Measurements from ENCODE around the gene PRIM2. TPM values are rescaled to one million over a fixed set of nuclear protein-coding genes. Genes with fewer than 3 reads are reported as not detected.
"Not testable (repeated sequence)": the region's sequence is repeated elsewhere in the genome, so short reads cannot be mapped to it uniquely, and the experiment has no call there.

PRIM2 gene
- total and polyA plus RNA-seq, 9 of the 15 experiments (the other 6 are each of a cell fraction or from before 2014, with no cell fraction given), result 19.8 to 57.5 (median 33.4) TPM

- DNase-seq (ENCODE audit: extremely low read depth in 1 of 4, low spot score in 3 of 4); H3K9ac ChIP-seq (ENCODE audit: insufficient read depth in 1 of 2, low read depth in 2 of 2, low read length in 2 of 2); CTCF ChIA-PET (ENCODE audit: low intra/inter-chr PET ratio); H3K9me1 ChIP-seq (ENCODE audit: control insufficient read depth, insufficient read depth, low read length); H4K20me1 ChIP-seq (replicated peaks; ENCODE audit: control insufficient read depth, insufficient read depth, low read length); BruUV-seq (replicated peaks); H3K4me3 ChIP-seq; POLR2A ChIA-PET; FAIRE-seq; H3K4me1 ChIP-seq (replicated peaks in 1 of 2; ENCODE audit: control insufficient read depth in 2 of 2, insufficient read depth in 2 of 2, low read length in 2 of 2); H3K9me3 ChIP-seq (replicated peaks; ENCODE audit: control insufficient read depth, insufficient read depth, low read depth, low read length); H3K4me2 ChIP-seq (ENCODE audit: insufficient read depth, low read length); H3K27ac ChIP-seq (ENCODE audit: extremely low read depth, low read depth, low read length); ATAC-seq; H2AFZ ChIP-seq (ENCODE audit: low read depth, low read length); H3K27me3 ChIP-seq (ENCODE audit: control insufficient read depth in 2 of 2, insufficient read depth in 2 of 2, low read length in 2 of 2); H3K79me2 ChIP-seq (ENCODE audit: control insufficient read depth, insufficient read depth, low read length); intact Hi-C loops (cut with micrococcal nuclease); in situ Hi-C loops (cut with MboI); H3K36me3 ChIP-seq (ENCODE audit: control insufficient read depth, insufficient read depth, low read length): not testable (repeated sequence)
- WGBS (ENCODE audit: insufficient coverage, low coverage, missing lambda C conversion rate), result 19% methylated on average over 4 of the region's 4 CpGs
- TF ChIP-seq CTBP1 (IDR thresholded peaks at IDR 0.05; ENCODE audit: borderline replicate concordance), result peak; percentile 23; the same call in 1 of the 2 replicates
Measured at GRCh38 chr6:57482471-57482870, 165.0 kb downstream of the PRIM2 start.

DNA sequence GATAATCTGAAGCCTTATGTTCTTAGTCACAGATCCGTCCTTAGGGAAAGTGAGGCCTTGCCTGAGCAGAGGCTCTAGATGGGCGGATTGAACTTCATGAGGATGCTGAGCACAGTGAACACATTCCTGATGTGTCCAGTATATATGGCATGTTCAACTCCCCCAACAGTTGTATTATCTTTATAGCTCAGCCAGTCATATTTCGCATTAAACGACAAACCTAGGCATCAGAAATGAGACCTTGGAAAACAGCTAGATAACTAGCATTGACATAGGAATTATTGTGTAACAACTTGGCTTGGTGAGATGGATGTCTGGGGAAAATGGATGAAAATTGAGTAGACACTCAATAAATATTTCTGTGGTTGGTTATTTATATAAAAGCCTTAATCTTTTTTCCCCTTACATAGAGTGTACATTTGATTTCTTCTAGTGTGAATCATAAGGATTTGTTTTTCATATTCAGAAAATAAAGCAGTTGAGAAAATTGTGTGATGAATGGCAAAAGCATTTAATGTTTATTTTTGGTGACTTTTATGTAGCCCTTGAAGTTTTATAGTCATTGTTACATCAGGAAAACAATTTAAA, 169.2 kb downstream of the PRIM2 start:
- in situ Hi-C loops (cut with MboI); H3K79me2 ChIP-seq (ENCODE audit: control insufficient read depth, insufficient read depth, low read length); H3K27ac ChIP-seq (ENCODE audit: extremely low read depth, low read depth, low read length); POLR2A ChIA-PET; H3K4me1 ChIP-seq (replicated peaks in 1 of 2; ENCODE audit: control insufficient read depth in 2 of 2, insufficient read depth in 2 of 2, low read length in 2 of 2); H3K9me1 ChIP-seq (ENCODE audit: control insufficient read depth, insufficient read depth, low read length); ATAC-seq; intact Hi-C loops (cut with micrococcal nuclease); H3K4me3 ChIP-seq; FAIRE-seq; H3K9me3 ChIP-seq (replicated peaks; ENCODE audit: control insufficient read depth, insufficient read depth, low read depth, low read length); H3K27me3 ChIP-seq (ENCODE audit: control insufficient read depth in 2 of 2, insufficient read depth in 2 of 2, low read length in 2 of 2); H3K9ac ChIP-seq (ENCODE audit: insufficient read depth in 1 of 2, low read depth in 2 of 2, low read length in 2 of 2); DNase-seq (ENCODE audit: extremely low read depth in 1 of 4, low spot score in 3 of 4); H4K20me1 ChIP-seq (replicated peaks; ENCODE audit: control insufficient read depth, insufficient read depth, low read length); H2AFZ ChIP-seq (ENCODE audit: low read depth, low read length); H3K4me2 ChIP-seq (ENCODE audit: insufficient read depth, low read length); BruUV-seq (replicated peaks); CTCF ChIA-PET (ENCODE audit: low intra/inter-chr PET ratio); H3K36me3 ChIP-seq (ENCODE audit: control insufficient read depth, insufficient read depth, low read length): not testable (repeated sequence)
- 67% methylated on average over 3 of the region's 4 CpGs for WGBS (ENCODE audit: insufficient coverage, low coverage, missing lambda C conversion rate)

GRCh38 chr6:57488551-57488950, 171.1 kb downstream of the PRIM2 start:
- CTCF ChIA-PET (ENCODE audit: low intra/inter-chr PET ratio); H2AFZ ChIP-seq (ENCODE audit: low read depth, low read length); H3K4me2 ChIP-seq (ENCODE audit: insufficient read depth, low read length); DNase-seq (ENCODE audit: extremely low read depth in 1 of 4, low spot score in 3 of 4); ATAC-seq; H3K36me3 ChIP-seq (ENCODE audit: control insufficient read depth, insufficient read depth, low read length); H3K4me1 ChIP-seq (replicated peaks in 1 of 2; ENCODE audit: control insufficient read depth in 2 of 2, insufficient read depth in 2 of 2, low read length in 2 of 2); H4K20me1 ChIP-seq (replicated peaks; ENCODE audit: control insufficient read depth, insufficient read depth, low read length); H3K27ac ChIP-seq (ENCODE audit: extremely low read depth, low read depth, low read length); in situ Hi-C loops (cut with MboI); H3K9ac ChIP-seq (ENCODE audit: insufficient read depth in 1 of 2, low read depth in 2 of 2, low read length in 2 of 2); BruUV-seq (replicated peaks); H3K4me3 ChIP-seq; H3K79me2 ChIP-seq (ENCODE audit: control insufficient read depth, insufficient read depth, low read length); FAIRE-seq; H3K9me1 ChIP-seq (ENCODE audit: control insufficient read depth, insufficient read depth, low read length); POLR2A ChIA-PET; H3K27me3 ChIP-seq (ENCODE audit: control insufficient read depth in 2 of 2, insufficient read depth in 2 of 2, low read length in 2 of 2); H3K9me3 ChIP-seq (replicated peaks; ENCODE audit: control insufficient read depth, insufficient read depth, low read depth, low read length); intact Hi-C loops (cut with micrococcal nuclease): not testable (repeated sequence)
- 56% methylated on average over 3 of the region's 3 CpGs for WGBS (ENCODE audit: insufficient coverage, low coverage, missing lambda C conversion rate)

DNA sequence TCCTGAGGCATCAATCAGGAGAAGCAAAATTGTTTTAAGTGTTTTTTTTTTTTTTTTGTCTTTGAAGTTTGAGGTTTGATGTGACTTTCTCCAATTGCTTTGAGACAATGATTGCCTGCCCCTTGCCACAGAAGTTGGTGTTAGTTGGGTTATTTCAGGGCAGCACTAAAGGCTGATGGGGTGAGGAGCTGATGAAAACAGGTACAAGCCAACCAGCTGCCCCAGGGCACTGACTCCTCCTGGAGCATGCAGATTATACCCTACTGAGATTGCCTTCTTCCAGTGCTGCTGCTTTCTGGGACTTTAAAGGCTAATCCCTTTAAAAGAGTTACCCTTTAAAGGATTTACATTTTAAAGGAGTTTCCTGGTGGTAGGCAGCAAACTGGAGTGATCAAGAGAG, 172.5 kb downstream of the PRIM2 start:
- H2AFZ ChIP-seq (ENCODE audit: low read depth, low read length); CTCF ChIA-PET (ENCODE audit: low intra/inter-chr PET ratio); H3K4me2 ChIP-seq (ENCODE audit: insufficient read depth, low read length); H3K9ac ChIP-seq (ENCODE audit: insufficient read depth in 1 of 2, low read depth in 2 of 2, low read length in 2 of 2); H4K20me1 ChIP-seq (replicated peaks; ENCODE audit: control insufficient read depth, insufficient read depth, low read length); H3K27ac ChIP-seq (ENCODE audit: extremely low read depth, low read depth, low read length); H3K36me3 ChIP-seq (ENCODE audit: control insufficient read depth, insufficient read depth, low read length); in situ Hi-C loops (cut with MboI); FAIRE-seq; BruUV-seq (replicated peaks); intact Hi-C loops (cut with micrococcal nuclease); DNase-seq (ENCODE audit: extremely low read depth in 1 of 4, low spot score in 3 of 4); H3K9me3 ChIP-seq (replicated peaks; ENCODE audit: control insufficient read depth, insufficient read depth, low read depth, low read length); H3K9me1 ChIP-seq (ENCODE audit: control insufficient read depth, insufficient read depth, low read length); POLR2A ChIA-PET; H3K79me2 ChIP-seq (ENCODE audit: control insufficient read depth, insufficient read depth, low read length); H3K4me3 ChIP-seq; H3K4me1 ChIP-seq (replicated peaks in 1 of 2; ENCODE audit: control insufficient read depth in 2 of 2, insufficient read depth in 2 of 2, low read length in 2 of 2); ATAC-seq; H3K27me3 ChIP-seq (ENCODE audit: control insufficient read depth in 2 of 2, insufficient read depth in 2 of 2, low read length in 2 of 2): not testable (repeated sequence)
